ENCODE results near the gene HPGDS.

GRCh38 chr4:94334476-94334875 is 8.2 kb downstream of the HPGDS start:
- no peak for TF ChIP-seq CTCF (IDR thresholded peaks at IDR 0.05)
- no peak for TF ChIP-seq POLR2A (IDR thresholded peaks at IDR 0.05)

Measured in Peyer's patch (tissue), 4 donors.